NCI-H128 (cell line): Measurements from ENCODE around the gene ADSS1.

Experiments
- DNase-seq: peaks from one replicate; lab custom pipeline; 2025; ENCODE audit not compliant: unreplicated experiment; lab: John Stamatoyannopoulos, UW

ADSS1 gene

DNA sequence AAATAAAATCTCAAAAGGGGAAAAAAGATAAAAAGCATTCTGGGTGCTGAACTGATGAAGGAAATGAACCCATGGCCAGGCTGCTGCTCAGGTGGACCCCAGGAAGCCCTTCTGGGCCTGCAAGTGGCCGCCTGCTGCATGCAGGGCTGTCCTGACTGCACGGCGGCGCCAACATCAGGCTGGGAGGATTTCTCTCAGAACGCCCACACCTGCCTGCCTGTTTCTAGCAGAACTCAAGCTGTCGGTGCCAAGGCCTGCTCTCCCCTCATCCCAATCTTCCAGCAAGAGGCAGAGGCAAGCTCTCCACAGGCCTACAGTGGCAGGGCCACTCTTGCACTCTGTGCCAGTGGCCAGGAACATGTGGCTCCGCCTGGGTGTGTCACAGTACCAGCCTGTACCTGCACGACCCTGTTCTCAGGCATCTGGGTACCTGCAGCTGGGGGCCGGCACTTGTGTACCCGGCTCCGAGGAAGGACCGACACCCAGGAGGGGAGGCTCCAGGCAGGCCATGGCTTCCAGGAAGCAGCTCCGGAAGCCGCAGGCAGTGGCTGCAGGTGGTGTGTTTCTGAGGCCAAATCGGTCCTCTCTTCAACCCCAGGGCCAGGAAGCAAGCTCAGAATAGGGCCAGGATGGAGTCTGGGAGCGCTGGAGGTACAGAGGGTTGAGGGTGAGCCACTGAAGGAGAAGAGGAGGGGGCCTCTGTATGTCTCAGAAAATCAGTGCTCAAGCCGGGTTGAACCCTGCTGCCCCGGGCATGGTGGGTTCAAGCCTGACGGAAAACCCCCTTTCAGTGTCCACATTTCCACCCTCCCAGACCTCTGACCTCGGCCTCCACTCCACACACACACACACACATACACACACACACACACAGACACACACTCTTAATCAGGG lies 37.2 kb upstream of the ADSS1 start:
- no peak for DNase-seq

DNA sequence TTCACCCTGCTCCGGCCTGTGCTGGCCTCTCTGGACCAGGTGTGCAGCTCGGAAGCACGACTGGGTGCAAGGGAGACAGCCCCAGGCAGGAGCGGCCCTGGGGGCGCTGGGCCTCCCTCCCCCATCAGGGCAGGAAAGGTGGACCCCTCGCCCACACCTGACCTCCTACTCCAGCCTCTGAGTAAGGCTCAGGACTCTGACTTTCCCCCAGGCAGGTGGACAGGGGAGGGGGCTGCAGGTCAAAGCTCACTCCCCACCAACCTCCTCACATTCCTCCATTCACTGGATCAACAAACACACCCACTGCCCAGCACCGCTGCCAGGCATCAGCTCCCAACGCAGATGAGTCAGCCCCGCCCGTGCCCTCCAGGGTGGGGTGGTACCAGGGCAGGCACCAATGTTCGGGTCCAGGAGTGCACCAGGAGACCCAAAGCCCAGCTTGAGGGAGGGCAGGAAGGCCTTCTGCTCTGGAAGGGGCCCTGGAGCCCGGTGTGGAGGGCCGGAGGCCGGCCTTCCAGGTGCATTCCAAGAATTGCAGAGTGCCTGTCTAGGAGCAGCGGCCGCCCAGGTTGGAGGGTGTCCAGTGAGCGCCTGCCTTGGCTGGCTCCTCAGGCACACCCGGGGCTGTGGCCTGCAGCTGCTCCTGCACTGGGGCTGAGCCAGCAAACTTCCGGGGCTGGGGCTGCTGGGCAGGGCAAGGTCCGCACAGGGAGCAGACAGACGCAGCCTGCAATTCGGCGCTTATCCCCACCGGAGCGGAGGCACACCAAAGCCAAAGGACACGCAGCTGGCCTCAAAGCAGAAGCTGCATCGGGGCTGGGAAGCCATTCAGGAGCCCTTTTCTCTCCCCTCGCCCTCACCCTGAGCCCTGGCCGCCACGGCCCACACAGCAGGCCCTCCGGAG lies 36.2 kb upstream of the ADSS1 start:
- DNase-seq = no peak

DNA sequence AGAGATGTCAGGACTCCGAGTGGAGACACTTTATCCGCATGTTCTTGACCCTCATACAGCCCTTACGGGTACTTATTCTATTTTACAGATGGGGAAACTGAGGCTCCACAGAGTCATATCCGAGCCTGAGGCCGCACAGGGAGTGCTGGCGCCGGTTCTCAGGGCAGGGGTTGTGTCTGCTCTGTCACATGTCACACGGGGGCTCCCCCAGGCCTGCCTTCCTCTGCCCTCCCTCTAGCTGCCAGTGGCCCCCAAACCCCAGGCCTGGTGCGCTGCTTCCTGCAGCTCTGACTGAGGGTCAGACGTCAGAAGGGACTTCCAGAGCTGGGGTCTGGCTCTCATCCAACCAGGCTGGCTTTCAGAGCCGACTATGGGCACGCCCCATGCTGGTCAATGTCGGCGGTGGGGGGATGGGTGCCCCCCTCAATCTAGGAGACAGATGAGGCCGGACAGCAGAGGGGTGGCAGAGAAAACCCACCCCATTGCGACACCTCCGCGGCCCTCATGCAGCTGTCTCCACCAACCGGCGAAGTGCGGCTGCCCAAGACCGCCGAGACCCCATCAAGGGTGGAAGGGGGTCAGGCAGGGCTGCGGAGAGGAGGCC lies 35.4 kb upstream of the ADSS1 start:
- no peak for DNase-seq

DNA sequence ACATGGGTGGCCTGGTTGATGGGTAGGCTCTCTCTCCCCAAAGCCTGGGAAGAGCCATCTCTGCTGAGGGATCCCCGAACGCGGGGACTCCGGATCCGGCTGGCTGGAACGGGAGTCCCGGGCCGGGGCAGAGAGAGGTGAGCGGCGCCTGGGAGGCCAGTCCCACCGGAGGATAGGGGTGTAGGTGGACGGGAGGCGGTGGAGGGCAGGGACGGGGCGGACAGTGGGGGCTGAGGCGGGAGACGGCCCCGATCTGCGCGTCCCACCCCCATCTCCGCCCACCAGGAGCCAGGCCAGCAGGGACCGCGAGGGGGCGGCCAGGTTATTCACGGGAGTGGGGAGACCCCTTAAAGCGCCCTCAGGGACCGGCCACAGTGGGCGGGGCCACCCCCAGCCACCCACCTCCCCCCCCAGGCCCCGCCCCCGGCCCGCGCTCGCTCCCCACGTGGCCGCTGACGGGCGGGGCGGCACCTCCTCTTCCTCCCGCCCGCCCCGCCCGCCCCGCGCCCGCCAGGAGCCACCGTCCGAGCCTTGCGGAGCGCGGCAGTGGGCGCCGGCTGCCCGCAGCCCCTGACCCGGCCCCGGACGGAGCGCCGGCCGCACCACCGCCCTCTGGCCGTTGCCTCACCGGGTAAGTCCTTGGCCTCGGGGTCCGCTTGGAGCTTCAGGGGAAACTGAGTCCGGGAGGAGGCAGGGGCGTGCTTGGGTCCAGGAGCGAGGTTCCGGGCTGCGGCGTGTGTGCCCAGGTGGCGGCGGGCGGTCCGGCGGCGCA lies 34.7 kb upstream of the ADSS1 start, which contains the start of gene INF2:
INF2 (plus strand) TSS at position 510 of the 772 bp plus-strand sequence. CDS start 11,748 bp downstream, outside the sequence.
- DNase-seq = no peak

DNA sequence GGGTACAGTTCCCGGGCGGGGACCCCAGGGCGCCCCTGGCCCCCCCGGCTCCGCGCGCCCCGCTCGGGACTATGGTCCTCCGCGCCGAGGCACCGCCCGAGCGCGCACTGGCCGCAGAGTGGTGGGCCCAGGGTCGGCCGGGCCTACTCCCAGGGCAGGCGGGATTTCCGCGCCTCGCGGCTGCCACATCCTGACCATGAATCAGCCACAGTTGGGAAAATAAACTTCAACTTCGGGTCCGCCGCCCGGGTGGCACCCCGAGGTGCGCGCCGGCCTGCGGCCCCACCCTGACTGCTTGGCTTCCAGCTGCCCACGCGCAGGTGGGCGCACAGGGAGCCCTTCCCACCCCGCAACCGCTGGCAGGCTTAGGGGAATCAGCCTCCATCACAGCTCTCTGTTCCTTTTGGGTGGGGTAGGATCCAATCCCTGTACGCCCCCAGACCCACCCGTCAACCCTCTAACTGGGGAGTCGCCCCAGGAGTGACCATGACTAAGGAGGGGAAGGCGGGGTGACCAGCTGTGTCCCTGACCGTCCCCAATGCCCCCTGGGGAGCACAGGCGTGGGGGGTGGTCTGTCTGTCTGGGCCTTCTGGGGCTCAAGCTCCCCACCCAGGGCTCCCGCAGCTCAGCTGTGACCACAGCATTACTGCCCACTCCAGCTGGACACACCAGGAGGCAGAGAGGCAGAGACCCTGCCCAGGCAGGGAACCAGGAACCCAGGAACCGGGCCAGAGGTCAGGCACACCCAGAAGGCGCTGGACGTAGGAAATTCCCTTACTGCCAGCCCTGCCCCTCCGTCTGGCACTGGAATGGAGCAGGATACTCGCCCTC lies 33.9 kb upstream of the ADSS1 start:
- DNase-seq = no peak

DNA sequence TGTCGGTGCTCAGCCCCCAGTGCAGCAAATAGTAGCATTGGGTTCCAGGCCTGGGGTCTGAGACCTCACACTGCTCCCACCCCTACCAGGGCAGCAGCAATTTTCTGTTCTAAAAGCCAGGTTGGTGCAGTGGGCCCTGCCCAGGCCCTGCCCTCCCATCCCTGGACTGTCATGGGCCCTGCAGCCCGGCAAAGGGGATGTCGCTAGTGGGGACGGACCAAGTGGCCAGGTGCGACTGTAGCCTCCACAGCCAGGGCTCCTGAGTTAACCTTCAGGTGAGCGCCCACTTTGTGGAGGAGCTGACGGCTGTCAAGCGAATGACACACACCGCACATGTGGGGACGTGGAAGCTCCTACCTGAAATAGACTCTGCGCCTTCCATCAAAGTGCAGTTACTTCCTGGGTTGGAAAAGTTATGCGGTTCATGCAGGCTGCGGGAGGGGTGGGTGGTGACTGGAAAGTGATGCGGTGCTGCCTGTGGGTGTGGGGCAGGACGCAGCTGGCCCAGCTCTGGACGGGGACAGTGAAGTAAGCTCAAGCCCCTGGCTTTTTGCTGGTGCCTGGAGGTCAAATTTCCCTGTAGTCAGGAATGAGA lies 33.1 kb upstream of the ADSS1 start:
- DNase-seq = no peak

DNA sequence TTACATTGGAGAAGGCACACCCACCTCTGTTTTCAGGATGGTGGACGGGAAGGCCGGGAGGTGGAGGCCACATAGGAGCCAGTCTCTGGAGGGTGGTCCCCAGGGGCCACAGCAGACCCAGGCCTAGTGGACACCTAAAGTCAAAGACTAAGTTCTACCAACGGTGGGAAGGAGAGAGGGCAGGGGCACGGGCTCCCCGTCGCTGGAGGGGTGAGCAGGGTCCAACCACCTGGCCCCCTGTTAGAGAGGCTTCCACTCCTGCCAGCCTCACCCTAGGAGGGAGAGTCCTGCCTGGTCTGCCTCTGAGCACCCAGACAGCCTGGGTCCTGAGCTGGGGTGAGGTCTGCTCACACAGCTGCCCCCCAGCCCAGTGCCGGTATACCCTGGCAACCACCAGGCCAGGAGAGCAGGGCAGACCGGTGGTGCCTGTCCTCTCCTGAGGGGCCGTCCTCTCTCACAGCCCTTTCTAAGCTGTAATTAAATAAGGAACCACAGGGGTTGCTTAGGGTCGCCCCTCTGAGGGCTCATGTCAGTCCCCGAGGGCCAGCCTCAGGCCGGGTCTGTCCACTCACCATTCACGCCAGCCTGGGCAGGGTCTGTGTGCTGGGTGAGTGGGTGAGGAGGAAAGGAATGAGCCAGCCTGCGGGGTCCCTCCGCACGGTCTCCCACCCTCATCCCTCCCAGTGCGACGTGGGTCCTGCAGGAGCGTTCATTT lies 32.3 kb upstream of the ADSS1 start:
- DNase-seq = no peak

DNA sequence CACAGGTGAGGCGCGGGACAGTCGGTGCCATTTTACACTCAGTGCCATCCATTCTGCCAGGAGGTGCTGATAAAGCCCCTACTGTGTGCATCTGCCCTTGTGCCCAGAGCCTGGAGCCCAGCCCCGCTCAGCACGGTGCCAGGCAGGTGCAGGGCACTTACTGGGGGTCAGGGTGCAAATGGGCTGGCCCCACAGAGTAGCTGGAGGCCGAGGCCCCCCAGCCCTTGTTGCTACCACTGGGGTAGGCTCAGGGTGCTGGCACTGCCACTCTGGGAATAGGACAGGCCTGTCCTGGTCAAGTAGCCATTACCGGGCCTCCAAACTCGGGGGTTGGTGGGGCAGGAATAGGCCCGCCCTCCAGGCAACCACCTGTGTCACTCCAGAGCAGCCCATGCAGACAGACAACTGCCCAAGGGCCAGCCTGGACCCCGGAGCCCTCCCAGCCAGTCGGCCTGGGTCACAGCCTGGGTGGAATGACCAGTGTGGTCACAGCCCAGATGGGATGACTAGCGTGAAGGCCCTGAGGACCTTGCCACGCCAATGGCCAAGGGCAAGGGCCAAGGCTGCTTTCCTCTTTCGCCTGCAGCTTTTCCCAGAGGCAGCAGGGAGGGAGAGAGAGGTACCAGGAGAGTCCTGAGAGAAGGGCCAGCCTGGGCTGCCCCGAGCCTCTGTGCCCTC lies 31.6 kb upstream of the ADSS1 start:
- DNase-seq = no peak

DNA sequence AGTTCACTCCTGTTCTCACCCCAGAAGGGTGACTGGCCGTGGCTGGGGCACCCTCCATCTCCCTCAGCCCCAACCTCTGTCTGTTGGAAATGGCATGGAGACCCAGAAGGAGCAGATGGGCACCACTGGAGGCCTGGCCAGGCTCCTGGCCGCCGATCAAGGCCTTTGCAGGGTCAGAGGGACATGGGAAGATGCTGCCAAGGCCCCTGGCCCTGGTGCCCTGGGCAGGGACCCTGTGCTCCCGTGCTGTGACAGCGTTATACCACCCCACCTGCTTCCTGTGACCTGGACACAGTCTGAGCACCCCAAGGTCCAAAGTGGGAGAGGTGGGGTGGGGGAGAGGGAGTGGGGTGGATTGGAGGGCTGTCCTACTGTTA lies 31.1 kb upstream of the ADSS1 start:
- DNase-seq = no peak

DNA sequence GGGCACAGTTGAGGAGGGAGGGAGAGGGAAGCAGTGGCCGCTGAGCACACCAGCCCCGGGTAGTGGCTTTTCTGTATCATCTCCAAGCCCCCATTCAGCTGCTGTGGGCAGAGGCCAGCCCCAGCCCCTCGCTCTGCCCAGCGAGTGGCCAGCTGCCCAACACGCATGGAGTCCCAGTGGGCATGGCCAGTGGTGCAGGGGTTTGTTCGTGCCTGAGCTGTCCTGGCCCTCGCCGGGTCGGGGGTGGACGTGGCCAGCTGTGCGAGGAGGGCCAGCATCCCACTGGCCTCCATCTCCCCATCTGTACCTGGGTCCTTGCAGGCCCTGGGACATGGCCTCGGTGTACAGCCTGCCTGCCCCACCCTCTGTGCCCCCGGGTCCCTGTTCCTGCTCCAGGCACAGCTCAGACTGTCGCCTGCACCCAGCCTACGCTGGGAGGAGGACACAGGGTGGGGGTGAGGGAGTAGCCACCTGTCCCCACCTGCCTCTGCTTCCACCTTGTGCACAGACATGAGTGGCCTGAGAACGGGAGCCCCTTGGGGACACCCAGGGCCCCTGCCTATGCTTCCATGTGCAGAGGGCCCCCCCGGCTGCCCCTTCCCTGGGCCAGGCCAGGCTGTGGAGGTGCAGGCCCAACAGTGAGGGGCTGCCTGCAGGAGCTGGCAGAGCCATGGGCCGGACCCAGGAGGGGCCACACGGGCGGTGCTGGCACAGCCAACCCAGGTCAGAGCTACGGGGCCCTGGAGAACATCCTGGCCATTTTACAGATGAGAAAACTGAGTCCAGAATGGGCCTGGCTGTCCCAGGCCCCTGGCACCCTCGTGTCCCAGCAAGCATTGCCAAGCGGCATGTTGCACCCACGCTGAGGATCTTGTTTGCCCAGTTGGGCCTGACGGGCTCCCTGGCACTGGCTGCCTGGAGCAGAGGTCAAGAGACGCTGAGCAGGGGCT lies 30.3 kb upstream of the ADSS1 start:
- no peak for DNase-seq

DNA sequence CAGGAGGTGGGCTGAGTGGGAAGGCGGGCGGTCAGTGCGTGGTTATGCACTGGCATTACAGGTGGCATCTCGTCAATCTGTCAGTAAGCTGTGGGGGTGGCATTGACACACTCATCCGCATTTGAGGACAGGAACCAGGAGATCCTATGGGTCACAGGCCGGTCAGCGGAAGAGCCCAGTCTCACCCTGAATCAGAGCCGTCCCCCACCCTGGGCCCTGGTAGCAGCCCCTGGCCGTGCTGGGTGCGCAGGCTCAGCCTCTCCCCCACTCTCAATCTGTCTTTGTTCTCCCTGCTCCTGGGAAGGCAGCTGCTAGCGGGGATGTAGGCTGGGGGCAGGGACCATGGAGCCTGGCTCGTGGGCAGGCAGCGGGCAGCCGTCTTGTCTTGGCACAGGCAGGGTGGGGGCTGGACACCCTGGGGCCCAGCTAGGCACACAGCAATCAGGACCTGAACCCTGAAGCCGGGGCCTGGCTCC lies 29.5 kb upstream of the ADSS1 start:
- DNase-seq = no peak

DNA sequence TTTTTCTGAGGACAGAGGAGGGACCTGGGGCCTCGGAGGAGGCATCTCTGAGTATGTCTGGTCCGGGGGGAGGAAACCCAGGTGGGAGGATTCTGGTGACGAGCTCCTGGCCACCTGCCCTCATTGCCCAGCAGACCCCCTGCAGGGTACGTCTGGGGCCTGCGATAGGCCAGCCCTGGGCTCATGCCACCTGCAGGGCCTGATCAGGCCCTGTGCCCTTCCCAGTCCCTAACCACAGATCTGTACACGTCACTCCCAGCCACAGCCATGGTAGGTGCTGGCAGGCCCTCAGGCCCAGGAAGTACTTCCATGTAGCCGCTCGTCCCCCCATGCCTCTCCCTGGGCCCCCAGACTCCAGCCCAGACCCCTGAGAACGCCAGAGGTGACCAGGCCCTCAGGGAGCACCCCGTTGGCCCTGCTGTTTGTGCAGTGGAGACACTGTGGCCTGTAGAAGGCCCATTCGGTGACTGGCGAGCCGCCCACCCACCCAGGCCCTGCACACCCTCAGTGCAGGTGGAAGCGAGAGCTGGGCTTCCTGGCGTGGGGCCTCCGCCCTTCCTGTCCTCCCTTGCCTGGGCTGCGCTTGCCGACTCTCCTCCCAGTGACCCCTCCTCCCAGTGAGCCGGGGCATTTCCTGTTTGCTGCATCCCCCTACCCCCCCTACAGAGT lies 28.9 kb upstream of the ADSS1 start:
- DNase-seq = no peak

DNA sequence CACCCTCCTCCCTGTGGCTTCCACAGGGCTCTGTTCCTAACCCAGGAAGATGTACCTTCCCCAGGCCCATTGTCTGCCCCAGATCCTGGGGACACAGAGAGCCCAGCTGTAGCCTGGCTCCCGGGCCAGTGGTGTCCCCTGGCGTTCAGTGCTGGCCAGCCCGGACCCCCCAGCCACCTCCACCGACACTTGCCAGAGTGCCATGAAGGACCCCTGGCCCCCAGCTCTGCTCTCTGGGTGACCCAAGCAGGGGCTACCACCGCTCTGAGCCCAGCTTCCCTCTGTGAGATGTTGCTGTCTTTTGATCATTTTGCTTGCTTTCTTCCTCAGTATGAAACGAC lies 28.4 kb upstream of the ADSS1 start:
- DNase-seq = no peak

DNA sequence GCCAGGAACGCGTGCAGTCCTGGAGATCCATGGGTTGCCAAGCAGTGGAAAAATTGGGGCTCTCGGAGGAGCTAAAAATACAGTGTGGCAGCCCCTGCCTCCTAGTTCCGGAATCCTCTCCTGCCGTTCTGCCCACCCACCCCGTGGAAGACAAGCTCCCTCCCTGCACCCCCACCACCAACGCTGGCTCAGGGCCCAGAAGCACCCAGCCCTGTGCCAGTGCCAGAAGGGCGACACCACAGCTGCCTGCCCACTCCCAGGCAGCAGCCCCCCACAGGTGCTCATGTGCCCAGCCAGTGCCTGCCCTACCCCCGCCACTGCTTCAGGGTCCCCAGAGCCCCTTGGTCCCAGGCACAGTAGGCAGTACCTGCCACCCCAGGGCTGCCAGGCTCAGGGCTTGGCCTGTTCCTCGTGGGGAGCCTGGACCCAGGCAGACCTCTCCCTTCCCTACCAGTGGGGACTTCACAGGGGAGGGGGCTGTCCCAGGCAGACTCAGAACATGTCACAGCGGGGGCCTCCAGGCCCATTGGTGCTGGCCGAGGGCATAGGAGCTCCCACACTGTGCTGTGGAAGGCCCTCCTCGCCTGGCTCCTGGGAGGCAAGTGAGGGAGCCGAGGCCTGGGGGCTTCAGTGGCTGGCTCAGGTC lies 27.2 kb upstream of the ADSS1 start:
- DNase-seq = no peak

DNA sequence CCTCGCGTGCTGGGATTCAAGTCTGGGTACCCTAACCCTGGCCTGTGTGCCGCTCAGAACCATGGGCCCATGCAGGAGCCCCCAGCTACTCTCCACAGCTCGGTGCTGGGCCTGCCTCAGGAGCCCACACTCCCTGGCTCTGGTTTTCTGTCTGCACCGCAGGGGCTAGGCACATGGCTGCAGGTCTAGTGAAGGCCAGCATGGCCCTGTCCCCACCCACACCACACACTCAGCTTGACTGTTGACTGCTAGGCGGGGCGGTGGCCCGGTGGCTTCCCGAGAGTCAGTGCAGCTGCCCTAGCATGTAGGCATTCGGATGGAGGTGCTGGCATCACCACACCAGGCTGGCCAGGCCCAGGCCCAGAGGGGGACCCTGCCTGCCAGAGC lies 26.7 kb upstream of the ADSS1 start:
- no peak for DNase-seq

DNA sequence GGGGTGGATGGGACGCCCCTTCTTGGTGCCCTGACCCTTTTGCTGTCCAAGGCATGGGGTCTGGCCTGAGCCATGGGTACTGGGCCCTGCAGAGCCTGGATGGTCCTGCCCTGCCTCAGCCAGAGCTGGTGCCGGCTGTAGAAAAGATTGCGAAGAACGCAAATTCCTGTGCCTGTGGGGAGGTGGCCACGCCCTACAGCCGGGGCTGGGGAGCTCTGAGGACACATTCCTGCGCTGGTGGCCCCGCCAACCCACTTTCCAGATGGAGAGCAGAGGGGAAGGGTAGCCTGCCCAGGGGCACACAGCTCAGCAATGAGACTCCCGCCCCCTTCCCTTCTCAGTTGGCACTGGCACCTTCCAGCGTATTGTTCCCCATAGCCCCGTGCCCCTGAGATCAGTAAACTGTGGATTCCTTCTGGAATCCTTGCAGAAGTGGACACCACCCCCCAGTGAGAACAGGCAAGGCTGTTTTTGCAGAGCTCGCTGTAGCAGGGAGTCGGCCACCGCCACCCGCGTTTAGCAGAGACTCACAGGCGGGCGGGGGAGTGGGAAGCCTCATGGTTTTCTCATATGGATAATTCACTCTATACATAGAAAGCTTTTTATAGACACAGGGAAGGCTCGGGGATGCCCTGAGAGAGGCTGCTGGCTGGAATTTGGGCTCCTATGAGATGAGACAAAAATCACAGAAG lies 26.0 kb upstream of the ADSS1 start:
- no peak for DNase-seq
